GM10248 (cell line): Measurements from ENCODE around the gene MCUB.

Source experiments
- CTCF ChIA-PET: fragments of 300-600 bp; sonication (Branson Sonifier 250); formaldehyde crosslinking; extraction: SDS; loops from one replicate; lab custom pipeline; 2021; ENCODE audit warnings: antibody characterized with exemption; lab: Yijun Ruan, JAX
- POLR2A ChIA-PET: fragments of 350-650 bp; sonication (Branson Sonifier 250); formaldehyde crosslinking; extraction: SDS; loops from one replicate; lab custom pipeline; 2020; ENCODE audit warnings: antibody characterized with exemption; lab: Yijun Ruan, JAX
- DNase-seq: peaks from one replicate; pipeline ENCODE4 v3.0.0; 2012; ENCODE audit errors: extremely low spot score
- CTCF ChIP-seq: IDR thresholded peaks from 2 replicates; pipeline ENCODE4 v1.5.1; 2012; ENCODE audit warnings: mild to moderate bottlenecking, low read depth; ENCODE audit errors: extremely low read depth, missing control alignments, control extremely low read depth

MCUB gene

GRCh38 chr4:109631532-109632108 is 71.6 kb downstream of the MCUB start:
- no peak for TF ChIP-seq CTCF
- DNase-seq, result no peak
- ChIA-PET CTCF (interaction anchor here (1.0 to 1.4 kb wide), 3 partner anchors 14 to 188 kb away, joined by 3 to 5 read pairs (median 3); no protein-coding TSS in a partner anchor), POLR2A (interaction anchor here (0.5 kb wide), 1 partner anchor 85 kb away, joined by 3 read pairs; no protein-coding TSS in a partner anchor)

GRCh38 chr4:109640644-109641043 is 80.6 kb downstream of the MCUB start:
- DNase-seq, result no peak
- CTCF ChIA-PET, result interaction anchor here (0.7 to 1.1 kb wide), 6 partner anchors 14 to 81 kb away, joined by 3 read pairs; partner anchors contain the start of gene MCUB
- POLR2A ChIA-PET, result no interaction called here
- no peak for TF ChIP-seq CTCF

GRCh38 chr4:109645874-109646710 is 86.0 kb downstream of the MCUB start:
- POLR2A ChIA-PET, result no interaction called here
- no peak for DNase-seq
- CTCF ChIA-PET, result interaction anchor here (0.6 to 3.1 kb wide), 4 partner anchors 8 to 37 kb away, joined by 3 to 12 read pairs (median 3); no protein-coding TSS in a partner anchor
- no peak for TF ChIP-seq CTCF

GRCh38 chr4:109648266-109648996 is 88.4 kb downstream of the MCUB start:
- no peak for TF ChIP-seq CTCF
- ChIA-PET CTCF (interaction anchor here (3.1 kb wide), 1 partner anchor 15 kb away, joined by 12 read pairs; no protein-coding TSS in a partner anchor), POLR2A (no interaction called here)
- DNase-seq, result no peak

GRCh38 chr4:109648997-109649575 is 89.0 kb downstream of the MCUB start:
- DNase-seq, result no peak
- no peak for TF ChIP-seq CTCF
- POLR2A ChIA-PET, result no interaction called here
- CTCF ChIA-PET, result interaction anchor here (1.1 to 3.1 kb wide), 2 partner anchors 13 to 14 kb away, joined by 4 to 12 read pairs; no protein-coding TSS in a partner anchor
